Activated B cell treated with CpG ODN at 0.5 μM for 24 hours (primary cell): ENCODE measurements around the gene CACNG5. TPM values are rescaled to one million over a fixed set of nuclear protein-coding genes. Genes with fewer than 3 reads are reported as not detected.

Experiments used
- ATAC-seq: fragments of 200-7000 bp; cut with Tn5 transposase; one replicate; pipeline ENCODE4 v1.10.0; 2021; ENCODE audit warnings: low read depth, mild to moderate bottlenecking, moderate library complexity
- CTCF ChIA-PET: fragments of 350-600 bp; sonication (Branson Sonifier 250); formaldehyde crosslinking; loops from one replicate; lab custom pipeline; 2021; ENCODE audit warnings: antibody characterized with exemption; lab: Charles Lee
- POLR2A ChIA-PET: fragments of 350-600 bp; sonication (Branson Sonifier 250); formaldehyde crosslinking; loops from one replicate; lab custom pipeline; 2021; ENCODE audit warnings: antibody characterized with exemption; lab: Charles Lee
- DNase-seq: peaks from one replicate; pipeline ENCODE4 v3.0.0; 2022
- H3K27ac Mint-ChIP-seq: one replicate; pipeline ENCODE4 v1.8.0; 2020; ENCODE audit warnings: mixed read lengths
- H3K27me3 Mint-ChIP-seq: one replicate; pipeline ENCODE4 v1.8.0; 2021; ENCODE audit warnings: mixed read lengths
- H3K36me3 Mint-ChIP-seq: one replicate; pipeline ENCODE4 v1.8.0; 2021; ENCODE audit warnings: low read depth, mixed read lengths
- H3K4me1 Mint-ChIP-seq: one replicate; pipeline ENCODE4 v1.8.0; 2021; ENCODE audit warnings: mixed read lengths
- H3K4me3 Mint-ChIP-seq: one replicate; pipeline ENCODE4 v1.8.0; 2020; ENCODE audit warnings: mild to moderate bottlenecking, mixed read lengths
- H3K9me3 Mint-ChIP-seq: one replicate; pipeline ENCODE4 v1.8.0; 2020; ENCODE audit warnings: mixed read lengths
- CTCF ChIP-seq: fragments of 200-600 bp; IDR thresholded peaks from one replicate; pipeline ENCODE4 v1.8.0; 2022; ENCODE audit warnings: antibody characterized with exemption, mild to moderate bottlenecking
- intact Hi-C: fragments of 100-400 bp; cut with micrococcal nuclease; formaldehyde crosslinking; loops from one replicate; pipeline ENCODE4 v1.15.1; 2024
- total RNA-seq: library from RNA; stranded (reverse); gene quantifications from 2 replicates; pipeline ENCODE4 v1.2.3, GENCODE V29; 2022

CACNG5 gene
- total RNA-seq, 1 donor from 2014 or later = not detected

DNA sequence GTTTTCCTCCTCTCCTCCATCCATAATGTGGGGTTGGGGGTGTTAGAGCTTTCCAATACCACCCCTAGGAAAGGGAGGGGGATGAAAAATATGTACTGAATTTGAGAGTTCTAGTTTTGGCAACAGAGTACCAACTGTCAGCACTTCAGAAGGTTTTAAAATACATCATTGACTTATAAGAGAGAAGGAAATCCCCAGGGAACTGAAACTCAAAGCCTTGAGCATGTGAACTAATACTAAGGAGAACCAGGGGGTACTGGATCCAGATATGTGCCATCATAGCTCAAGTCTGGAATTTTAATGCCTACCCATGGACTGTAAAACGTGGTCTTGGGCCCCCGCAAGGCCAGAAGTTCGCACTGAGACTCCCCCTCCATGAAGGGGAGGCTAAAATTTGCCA, 15.8 kb downstream of the CACNG5 start:
- no peak for TF ChIP-seq CTCF
- H3K27me3 Mint-ChIP-seq = peaks cover 3% of the 10 kb centered on the region
- H3K36me3 Mint-ChIP-seq = no peaks in the 10 kb centered on the region
- intact Hi-C loops = no loop called here
- no peak for DNase-seq
- H3K4me3 Mint-ChIP-seq = no peak overlapping the region
- ChIA-PET POLR2A (no interaction called here), CTCF (no interaction called here)
- no peaks in the 10 kb centered on the region for H3K4me1 Mint-ChIP-seq
- H3K27ac Mint-ChIP-seq = no peak overlapping the region
- peaks cover 7% of the 10 kb centered on the region for H3K9me3 Mint-ChIP-seq
- no peak for ATAC-seq

DNA sequence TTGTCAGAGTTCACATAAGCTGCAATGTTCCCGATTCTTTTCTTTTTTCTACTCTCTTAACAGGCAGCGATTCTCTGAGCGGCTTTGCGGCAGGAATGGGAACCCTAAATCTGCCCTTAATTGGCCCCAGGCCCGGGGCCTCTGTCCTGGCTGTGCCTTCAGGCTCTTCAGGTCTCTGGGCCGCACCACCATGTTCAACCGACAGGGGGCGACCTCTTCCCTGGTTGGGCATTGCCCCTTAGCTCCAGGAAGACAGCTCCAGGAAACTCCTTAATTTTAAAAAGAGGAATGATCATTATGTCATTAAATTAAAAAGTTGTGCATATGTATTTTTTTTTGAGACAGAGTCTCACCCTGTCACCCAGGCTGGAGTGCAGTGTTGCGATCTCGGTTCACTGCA, 20.3 kb downstream of the CACNG5 start:
- CTCF ChIA-PET = no interaction called here
- no peaks in the 10 kb centered on the region for H3K36me3 Mint-ChIP-seq
- H3K4me3 Mint-ChIP-seq = no peak overlapping the region
- H3K9me3 Mint-ChIP-seq = peaks cover 7% of the 10 kb centered on the region
- H3K27me3 Mint-ChIP-seq = peaks cover 3% of the 10 kb centered on the region
- TF ChIP-seq CTCF = no peak
- intact Hi-C loops = no loop called here
- H3K4me1 Mint-ChIP-seq = no peaks in the 10 kb centered on the region
- no peak overlapping the region for H3K27ac Mint-ChIP-seq
- DNase-seq = no peak
- POLR2A ChIA-PET = no interaction called here
- no peak for ATAC-seq

DNA sequence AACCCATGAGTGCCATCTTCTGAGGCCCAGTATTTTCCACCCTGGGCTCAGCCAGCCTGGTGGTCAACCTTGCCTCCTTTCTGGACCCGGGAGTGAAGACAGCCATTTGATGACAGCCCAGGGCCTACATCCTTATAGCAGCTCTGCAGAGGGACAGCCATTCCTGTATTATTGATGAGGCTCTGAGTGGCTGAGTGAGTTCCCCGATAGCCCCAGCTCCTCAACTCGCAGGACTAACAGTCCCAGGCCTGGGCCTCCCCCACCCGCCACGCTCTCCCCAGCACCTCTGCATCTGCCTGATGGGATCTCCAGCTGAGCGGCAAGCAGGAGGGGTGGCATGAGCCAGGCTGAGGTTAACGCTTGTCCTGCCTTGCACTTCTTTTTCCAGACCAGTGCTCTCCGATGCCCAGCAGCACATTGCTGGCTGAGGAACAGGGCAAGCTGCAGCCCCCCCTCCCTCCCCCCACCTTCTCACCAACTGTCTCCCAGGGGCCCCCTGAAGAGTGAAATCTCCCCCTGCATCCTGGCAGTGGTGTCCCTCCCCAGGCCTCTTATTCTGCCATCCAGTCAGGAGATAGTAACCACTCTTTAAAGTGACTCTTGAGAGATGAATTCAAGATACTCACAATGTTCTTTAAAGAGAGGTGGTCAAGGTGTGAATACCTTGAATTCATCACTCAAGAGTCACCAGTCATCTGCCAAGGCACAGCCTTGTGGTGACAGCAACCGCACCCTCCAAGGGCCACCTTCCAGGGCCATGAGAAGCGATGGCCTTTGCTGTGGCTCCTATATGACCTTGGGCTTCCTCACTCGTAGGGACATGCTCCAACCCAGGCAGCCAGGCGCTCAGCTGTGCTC, 23.5 kb downstream of the CACNG5 start:
- no peak overlapping the region for H3K27ac Mint-ChIP-seq
- TF ChIP-seq CTCF = no peak
- peaks cover 9% of the 10 kb centered on the region for H3K9me3 Mint-ChIP-seq
- intact Hi-C loops = no loop called here
- ATAC-seq = no peak
- H3K27me3 Mint-ChIP-seq = no peaks in the 10 kb centered on the region
- CTCF ChIA-PET = no interaction called here
- no peak for DNase-seq
- H3K4me3 Mint-ChIP-seq = no peak overlapping the region
- H3K4me1 Mint-ChIP-seq = no peaks in the 10 kb centered on the region
- POLR2A ChIA-PET = no interaction called here
- no peaks in the 10 kb centered on the region for H3K36me3 Mint-ChIP-seq

- TF ChIP-seq CTCF = no peak
- Mint-ChIP-seq H3K36me3 (no peaks in the 10 kb centered on the region), H3K4me1 (no peaks in the 10 kb centered on the region), H3K27ac (no peak overlapping the region), H3K9me3 (peaks cover 9% of the 10 kb centered on the region), H3K4me3 (no peak overlapping the region), H3K27me3 (no peaks in the 10 kb centered on the region)
- ChIA-PET CTCF (no interaction called here), POLR2A (no interaction called here)
- intact Hi-C loops = no loop called here
- DNase-seq (no peak), ATAC-seq (no peak)
Measured at GRCh38 chr17:66859353-66859752, 24.4 kb downstream of the CACNG5 start.

DNA sequence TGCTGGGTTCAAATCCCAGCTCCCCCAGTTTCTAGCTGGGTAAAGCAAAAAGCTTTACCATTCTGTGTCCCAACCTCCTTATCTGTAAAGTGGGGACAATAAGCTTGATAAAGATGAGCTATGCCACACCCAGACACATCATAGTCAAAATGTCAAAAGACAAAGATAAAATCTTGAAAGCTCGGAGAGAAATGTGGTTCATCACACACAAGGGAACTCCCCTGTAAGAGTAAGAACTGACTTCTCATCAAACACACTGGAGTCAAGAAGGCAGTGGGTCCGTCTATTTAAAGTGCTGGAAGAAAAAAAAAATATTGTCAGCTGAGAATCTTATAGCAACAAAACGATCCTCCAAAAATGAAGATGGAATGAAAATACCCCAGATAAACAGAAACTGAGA, 25.3 kb downstream of the CACNG5 start:
- ChIA-PET POLR2A (no interaction called here), CTCF (interaction anchor here (1.3 kb wide), 1 partner anchor 9 kb away, joined by 3 read pairs; no protein-coding TSS in a partner anchor)
- Mint-ChIP-seq H3K27ac (no peak overlapping the region), H3K4me1 (no peaks in the 10 kb centered on the region), H3K27me3 (no peaks in the 10 kb centered on the region), H3K4me3 (no peak overlapping the region), H3K36me3 (no peaks in the 10 kb centered on the region), H3K9me3 (peaks cover 2% of the 10 kb centered on the region)
- no peak for TF ChIP-seq CTCF
- no peak for DNase-seq
- ATAC-seq = no peak
- intact Hi-C loops = no loop called here
